DOHH2 (cell line): ENCODE data around the gene TSC22D1.

Experiments
- H3F3A ChIP-seq: fragments of 200-600 bp; sonication (generic), shearing (Covaris generic); 2 replicates; pipeline ENCODE4 v1.6.0; 2016; ENCODE audit warnings: antibody characterized with exemption, mild to moderate bottlenecking; ENCODE audit not compliant: control insufficient read depth, insufficient read depth
- H3K27ac ChIP-seq: fragments of 200-600 bp; sonication (generic); 2 replicates; pipeline ENCODE4 v1.5.1; 2014; ENCODE audit warnings: low read depth, mild to moderate bottlenecking, low read length, moderate library complexity
- H3K27me3 ChIP-seq: fragments of 200-600 bp; sonication (generic); 2 replicates; pipeline ENCODE4 v1.6.1; 2014; ENCODE audit warnings: mild to moderate bottlenecking, low read length, mixed read lengths; ENCODE audit not compliant: control insufficient read depth
- H3K36me3 ChIP-seq: fragments of 200-600 bp; sonication (generic); 2 replicates; pipeline ENCODE4 v1.6.1; 2014; ENCODE audit warnings: mild to moderate bottlenecking, low read length, moderate library complexity, mixed read lengths; ENCODE audit not compliant: control insufficient read depth
- H3K4me1 ChIP-seq: fragments of 200-600 bp; sonication (generic); 2 replicates; pipeline ENCODE4 v1.6.1; 2014; ENCODE audit warnings: mild to moderate bottlenecking, low read length, mixed read lengths; ENCODE audit not compliant: control insufficient read depth
- H3K4me2 ChIP-seq: fragments of 200-600 bp; sonication (generic); 2 replicates; pipeline ENCODE4 v1.6.0; 2014; ENCODE audit warnings: mild to moderate bottlenecking, low read length, moderate library complexity
- H3K4me3 ChIP-seq: fragments of 200-600 bp; sonication (generic); 2 replicates; pipeline ENCODE4 v1.5.1; 2014; ENCODE audit warnings: mild to moderate bottlenecking, low read length, mixed read lengths
- H3K79me2 ChIP-seq: fragments of 200-600 bp; sonication (generic); 2 replicates; pipeline ENCODE4 v1.6.1; 2014; ENCODE audit warnings: mild to moderate bottlenecking, low read length, mixed read lengths; ENCODE audit not compliant: control insufficient read depth
- H3K9me2 ChIP-seq: fragments of 200-600 bp; sonication (generic); replicated peaks from 2 replicates; pipeline ENCODE4 v1.6.1; 2014; ENCODE audit warnings: mild to moderate bottlenecking, low read length, mixed read lengths; ENCODE audit not compliant: control insufficient read depth
- H3K9me3 ChIP-seq: fragments of 200-600 bp; sonication (generic); 2 replicates; pipeline ENCODE4 v1.6.1; 2014; ENCODE audit warnings: antibody characterized with exemption, low read length, mixed read lengths; ENCODE audit not compliant: control insufficient read depth, insufficient read depth
- H4K20me1 ChIP-seq: fragments of 200-600 bp; sonication (generic); 2 replicates; pipeline ENCODE4 v1.6.0; 2014; ENCODE audit warnings: low read depth, mild to moderate bottlenecking, antibody characterized with exemption, low read length, moderate library complexity; ENCODE audit not compliant: control insufficient read depth, insufficient read depth
- EZH2phosphoT487 ChIP-seq: fragments of 200-600 bp; sonication (generic); IDR thresholded peaks from 2 replicates; pipeline ENCODE4 v1.6.1; 2017; ENCODE audit warnings: borderline replicate concordance, mild to moderate bottlenecking, antibody characterized with exemption, low read length, moderate library complexity, mixed read lengths
- TF ChIP-seq, protein P1 (sequence below): fragments of 200-600 bp; sonication (generic); IDR thresholded peaks from one replicate; pipeline ENCODE4 v1.5.1; 2014; ENCODE audit warnings: antibody characterized with exemption, mild to moderate bottlenecking, low read depth, low read length; ENCODE audit not compliant: poor library complexity, severe bottlenecking

The TSC22D1 gene

DNA sequence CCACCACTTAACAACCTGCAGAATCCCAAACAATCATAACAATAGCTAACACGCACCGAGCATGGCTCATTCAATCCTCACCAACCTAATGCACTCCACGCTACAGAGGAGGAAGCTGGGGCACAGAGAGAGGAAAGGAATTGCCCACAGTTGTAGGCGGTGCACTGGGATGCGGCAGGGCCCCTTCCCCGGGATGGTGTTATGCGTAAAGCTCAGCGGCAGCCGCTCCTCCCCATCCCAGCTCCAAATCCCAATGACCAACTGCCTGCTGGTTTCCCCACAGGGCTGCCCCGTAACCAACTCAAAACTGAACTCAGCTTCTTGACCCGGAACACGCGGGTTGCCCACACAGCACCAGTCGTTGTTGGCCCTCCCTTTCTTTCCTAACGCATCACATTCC lies 160.3 kb downstream of the TSC22D1 start:
- no peaks in the 10 kb centered on the region for H3K9me3 ChIP-seq
- no peak overlapping the region for H3K27ac ChIP-seq
- H3K4me3 ChIP-seq = no peak overlapping the region
- H3K4me2 ChIP-seq = no peak overlapping the region; the same call in 1 of the 2 replicates
- H3K9me2 ChIP-seq = no peaks in the 10 kb centered on the region
- no peak for TF ChIP-seq EZH2phosphoT487
- TF ChIP-seq, protein P1, sequence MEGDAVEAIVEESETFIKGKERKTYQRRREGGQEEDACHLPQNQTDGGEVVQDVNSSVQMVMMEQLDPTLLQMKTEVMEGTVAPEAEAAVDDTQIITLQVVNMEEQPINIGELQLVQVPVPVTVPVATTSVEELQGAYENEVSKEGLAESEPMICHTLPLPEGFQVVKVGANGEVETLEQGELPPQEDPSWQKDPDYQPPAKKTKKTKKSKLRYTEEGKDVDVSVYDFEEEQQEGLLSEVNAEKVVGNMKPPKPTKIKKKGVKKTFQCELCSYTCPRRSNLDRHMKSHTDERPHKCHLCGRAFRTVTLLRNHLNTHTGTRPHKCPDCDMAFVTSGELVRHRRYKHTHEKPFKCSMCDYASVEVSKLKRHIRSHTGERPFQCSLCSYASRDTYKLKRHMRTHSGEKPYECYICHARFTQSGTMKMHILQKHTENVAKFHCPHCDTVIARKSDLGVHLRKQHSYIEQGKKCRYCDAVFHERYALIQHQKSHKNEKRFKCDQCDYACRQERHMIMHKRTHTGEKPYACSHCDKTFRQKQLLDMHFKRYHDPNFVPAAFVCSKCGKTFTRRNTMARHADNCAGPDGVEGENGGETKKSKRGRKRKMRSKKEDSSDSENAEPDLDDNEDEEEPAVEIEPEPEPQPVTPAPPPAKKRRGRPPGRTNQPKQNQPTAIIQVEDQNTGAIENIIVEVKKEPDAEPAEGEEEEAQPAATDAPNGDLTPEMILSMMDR = no peak
- H3F3A ChIP-seq = no peaks in the 10 kb centered on the region
- H3K79me2 ChIP-seq = no peaks in the 10 kb centered on the region
- H4K20me1 ChIP-seq = no peaks in the 10 kb centered on the region
- no peaks in the 10 kb centered on the region for H3K27me3 ChIP-seq
- H3K4me1 ChIP-seq = peaks cover 38% of the 10 kb centered on the region
- H3K36me3 ChIP-seq = no peaks in the 10 kb centered on the region

DNA sequence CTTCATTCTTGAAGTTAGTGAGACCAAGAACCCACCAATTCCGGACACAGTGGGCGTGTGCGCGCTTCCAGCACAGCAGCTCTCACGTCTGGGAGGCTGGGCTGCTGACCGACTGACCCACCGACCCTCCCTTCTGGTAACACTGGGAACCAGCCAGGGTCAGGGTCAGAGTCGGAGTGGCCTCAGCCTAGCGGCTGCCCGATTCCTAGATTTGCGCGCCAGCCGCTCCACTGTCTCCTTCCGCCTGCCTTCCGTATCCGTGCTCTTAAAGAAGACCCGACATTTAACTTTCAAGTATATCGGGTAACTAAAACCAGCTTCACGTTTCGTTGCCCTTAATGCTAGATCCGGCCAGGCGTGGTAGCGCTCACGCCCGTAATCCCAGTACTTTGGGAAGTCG lies 161.4 kb downstream of the TSC22D1 start:
- Histone ChIP-seq H3K27ac (no peak overlapping the region), H3K79me2 (no peaks in the 10 kb centered on the region), H3F3A (no peaks in the 10 kb centered on the region), H3K9me3 (no peaks in the 10 kb centered on the region), H3K27me3 (no peaks in the 10 kb centered on the region), H3K4me1 (peaks cover 41% of the 10 kb centered on the region), H4K20me1 (no peaks in the 10 kb centered on the region), H3K36me3 (no peaks in the 10 kb centered on the region), H3K4me2 (no peak overlapping the region), H3K9me2 (no peaks in the 10 kb centered on the region), H3K4me3 (no peak overlapping the region)
- no peak for TF ChIP-seq EZH2phosphoT487
- TF ChIP-seq, protein P1 = no peak

DNA sequence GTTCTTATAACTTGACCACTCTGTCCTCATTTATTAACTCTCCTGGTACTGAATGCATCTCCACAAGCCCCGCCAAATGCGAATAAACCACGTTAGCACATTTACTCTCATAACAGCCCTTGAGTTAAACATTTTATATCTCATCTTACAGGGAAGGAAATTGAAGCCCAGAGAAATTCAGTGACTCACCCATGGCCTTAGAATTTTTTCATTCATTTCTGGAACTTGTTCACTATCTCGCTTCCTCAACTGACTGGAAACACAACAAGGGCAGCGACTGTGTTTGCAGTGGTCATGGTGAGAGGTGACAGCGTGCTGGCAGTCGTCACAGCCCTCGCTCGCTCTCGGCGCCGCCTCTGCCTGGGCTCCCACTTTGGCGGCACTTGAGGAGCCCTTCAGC lies 163.0 kb downstream of the TSC22D1 start:
- Histone ChIP-seq H3K4me2 (no peak overlapping the region), H3K4me3 (no peak overlapping the region), H3K9me2 (no peaks in the 10 kb centered on the region), H3K27me3 (no peaks in the 10 kb centered on the region), H3K79me2 (no peaks in the 10 kb centered on the region), H3K27ac (no peak overlapping the region), H3K9me3 (no peaks in the 10 kb centered on the region), H3K36me3 (no peaks in the 10 kb centered on the region), H3K4me1 (peaks cover 36% of the 10 kb centered on the region), H4K20me1 (no peaks in the 10 kb centered on the region), H3F3A (no peaks in the 10 kb centered on the region)
- no peak for TF ChIP-seq EZH2phosphoT487
- TF ChIP-seq, protein P1 = no peak
